ENCODE measurements around the gene NRIP1. TPM values are rescaled to one million over a fixed set of nuclear protein-coding genes. Genes with fewer than 3 reads are reported as not detected.

NRIP1 gene
- total RNA-seq, 1 experiment from 2014 or later = 10.3 TPM

DNA sequence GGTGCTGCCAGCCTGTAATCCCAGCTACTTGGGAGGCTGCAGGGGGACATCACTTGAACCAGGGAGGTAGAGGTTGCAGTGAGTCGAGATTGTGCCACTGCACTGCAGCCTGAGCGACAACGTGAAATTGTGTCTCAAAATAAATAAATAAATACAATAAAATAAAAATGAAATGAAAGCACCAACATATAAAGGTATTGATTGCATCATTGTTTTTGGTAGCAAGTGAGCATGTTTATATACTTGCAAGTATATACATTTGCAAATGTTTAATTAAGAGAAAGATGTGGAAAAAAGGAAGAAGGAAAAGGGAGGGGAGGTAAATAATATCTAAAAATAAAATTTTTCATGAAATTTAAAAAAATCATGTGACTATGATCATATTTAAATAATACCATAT is 32.8 kb upstream of the NRIP1 start (continued):
- no peak for TF ChIP-seq ZNF121 (CRISPR knock-in tag; IDR thresholded peaks at IDR 0.05)
- no peak for TF ChIP-seq KAT7 (CRISPR knock-in tag; IDR thresholded peaks at IDR 0.05; ENCODE audit: borderline replicate concordance)

DNA sequence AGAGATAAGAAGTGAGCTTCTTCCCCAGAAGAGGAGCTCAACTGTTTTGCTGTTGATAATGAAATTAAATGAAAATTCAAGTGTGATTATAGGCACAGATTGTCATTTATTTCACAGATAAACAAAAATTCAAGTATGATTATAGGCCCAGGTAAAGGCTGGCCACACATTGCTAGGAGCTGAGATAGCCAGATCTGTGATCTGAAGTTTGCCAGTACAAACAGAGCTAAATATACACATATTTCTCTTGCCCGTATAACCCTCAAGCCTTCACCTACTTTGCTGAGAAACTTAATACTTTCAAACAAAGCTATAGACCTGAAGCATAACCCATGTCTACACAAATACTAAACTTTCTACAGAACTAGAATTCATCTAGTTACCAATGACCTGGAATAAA is 31.3 kb upstream of the NRIP1 start:
- ATAC-seq (no peak), DNase-seq (ENCODE audit: low spot score) (no peak)
- Mint-ChIP-seq H3K4me3 (no peak overlapping the region), H3K27me3 (ENCODE audit: low read depth) (no peaks in the 10 kb centered on the region), H3K36me3 (no peaks in the 10 kb centered on the region), H3K9me3 (no peaks in the 10 kb centered on the region; the same call in 1 of the 2 replicates), H3K4me1 (peaks cover 13% of the 10 kb centered on the region), H3K27ac (no peak overlapping the region)
- TF ChIP-seq FOXP1 (CRISPR knock-in tag; IDR thresholded peaks at IDR 0.05; ENCODE audit: borderline replicate concordance) (no peak), ZNF317 (CRISPR knock-in tag; IDR thresholded peaks at IDR 0.05; ENCODE audit: borderline replicate concordance, low read depth) (no peak), NFE2L1 (CRISPR knock-in tag; IDR thresholded peaks at IDR 0.05) (no peak), ZNF232 (CRISPR knock-in tag; IDR thresholded peaks at IDR 0.05) (no peak), JAZF1 (CRISPR knock-in tag; IDR thresholded peaks at IDR 0.05) (no peak), ZNF671 (CRISPR knock-in tag; IDR thresholded peaks at IDR 0.05) (no peak), GABPB1 (CRISPR knock-in tag; IDR thresholded peaks at IDR 0.05) (no peak), TP53 (CRISPR knock-in tag; IDR thresholded peaks at IDR 0.05) (no peak), TEAD4 (CRISPR knock-in tag; IDR thresholded peaks at IDR 0.05) (no peak)
- TF ChIP-seq, protein P1, sequence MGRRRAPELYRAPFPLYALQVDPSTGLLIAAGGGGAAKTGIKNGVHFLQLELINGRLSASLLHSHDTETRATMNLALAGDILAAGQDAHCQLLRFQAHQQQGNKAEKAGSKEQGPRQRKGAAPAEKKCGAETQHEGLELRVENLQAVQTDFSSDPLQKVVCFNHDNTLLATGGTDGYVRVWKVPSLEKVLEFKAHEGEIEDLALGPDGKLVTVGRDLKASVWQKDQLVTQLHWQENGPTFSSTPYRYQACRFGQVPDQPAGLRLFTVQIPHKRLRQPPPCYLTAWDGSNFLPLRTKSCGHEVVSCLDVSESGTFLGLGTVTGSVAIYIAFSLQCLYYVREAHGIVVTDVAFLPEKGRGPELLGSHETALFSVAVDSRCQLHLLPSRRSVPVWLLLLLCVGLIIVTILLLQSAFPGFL (CRISPR knock-in tag; IDR thresholded peaks at IDR 0.05; ENCODE audit: borderline replicate concordance) = no peak
- POLR2A ChIA-PET = no interaction called here
- CTCF ChIA-PET = no interaction called here

DNA sequence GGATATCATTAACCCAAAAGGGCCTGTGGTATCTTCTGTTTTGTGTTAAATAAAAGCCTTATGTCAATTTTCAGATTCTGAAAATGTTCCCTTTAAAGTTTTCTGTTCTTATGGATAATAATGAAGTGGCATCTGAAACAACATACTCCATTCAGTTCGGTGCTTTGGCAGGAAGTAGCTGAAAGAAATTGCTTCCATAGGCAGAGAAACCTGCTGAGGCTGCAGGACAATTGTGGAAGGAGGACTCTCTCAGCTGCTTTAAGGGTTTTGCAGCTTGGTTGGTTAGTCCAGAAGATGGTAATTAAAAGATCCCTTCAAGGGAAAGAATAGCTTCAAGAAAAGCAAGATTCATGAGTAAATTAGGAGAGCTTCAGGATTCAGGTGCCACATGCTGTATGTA is 30.5 kb upstream of the NRIP1 start:
- no peak for ATAC-seq
- TF ChIP-seq ZNF396 (CRISPR knock-in tag; IDR thresholded peaks at IDR 0.05; ENCODE audit: borderline replicate concordance) = no peak
- TF ChIP-seq ZNF317 (CRISPR knock-in tag; IDR thresholded peaks at IDR 0.05; ENCODE audit: borderline replicate concordance, low read depth) = no peak
- TF ChIP-seq PRRX2 (CRISPR knock-in tag; IDR thresholded peaks at IDR 0.05) = no peak
- no peak for TF ChIP-seq ZBTB21 (CRISPR knock-in tag; IDR thresholded peaks at IDR 0.05; ENCODE audit: borderline replicate concordance)
- TF ChIP-seq NR1H2 (CRISPR knock-in tag; IDR thresholded peaks at IDR 0.05) = no peak
- TF ChIP-seq ZNF121 (CRISPR knock-in tag; IDR thresholded peaks at IDR 0.05) = no peak
- no peak for TF ChIP-seq RELA (CRISPR knock-in tag; IDR thresholded peaks at IDR 0.05; ENCODE audit: borderline replicate concordance)
- TF ChIP-seq, protein P2, sequence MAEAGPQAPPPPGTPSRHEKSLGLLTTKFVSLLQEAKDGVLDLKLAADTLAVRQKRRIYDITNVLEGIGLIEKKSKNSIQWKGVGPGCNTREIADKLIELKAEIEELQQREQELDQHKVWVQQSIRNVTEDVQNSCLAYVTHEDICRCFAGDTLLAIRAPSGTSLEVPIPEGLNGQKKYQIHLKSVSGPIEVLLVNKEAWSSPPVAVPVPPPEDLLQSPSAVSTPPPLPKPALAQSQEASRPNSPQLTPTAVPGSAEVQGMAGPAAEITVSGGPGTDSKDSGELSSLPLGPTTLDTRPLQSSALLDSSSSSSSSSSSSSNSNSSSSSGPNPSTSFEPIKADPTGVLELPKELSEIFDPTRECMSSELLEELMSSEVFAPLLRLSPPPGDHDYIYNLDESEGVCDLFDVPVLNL (CRISPR knock-in tag; IDR thresholded peaks at IDR 0.05; ENCODE audit: borderline replicate concordance, low read depth) = no peak
- TF ChIP-seq, protein P1 (CRISPR knock-in tag; IDR thresholded peaks at IDR 0.05; ENCODE audit: borderline replicate concordance) = no peak
- no peak for TF ChIP-seq OVOL2 (CRISPR knock-in tag; IDR thresholded peaks at IDR 0.05; ENCODE audit: borderline replicate concordance)
- TF ChIP-seq TP53 (CRISPR knock-in tag; IDR thresholded peaks at IDR 0.05) = no peak
- TF ChIP-seq SOX15 (CRISPR knock-in tag; IDR thresholded peaks at IDR 0.05) = no peak
- TF ChIP-seq, protein P3, sequence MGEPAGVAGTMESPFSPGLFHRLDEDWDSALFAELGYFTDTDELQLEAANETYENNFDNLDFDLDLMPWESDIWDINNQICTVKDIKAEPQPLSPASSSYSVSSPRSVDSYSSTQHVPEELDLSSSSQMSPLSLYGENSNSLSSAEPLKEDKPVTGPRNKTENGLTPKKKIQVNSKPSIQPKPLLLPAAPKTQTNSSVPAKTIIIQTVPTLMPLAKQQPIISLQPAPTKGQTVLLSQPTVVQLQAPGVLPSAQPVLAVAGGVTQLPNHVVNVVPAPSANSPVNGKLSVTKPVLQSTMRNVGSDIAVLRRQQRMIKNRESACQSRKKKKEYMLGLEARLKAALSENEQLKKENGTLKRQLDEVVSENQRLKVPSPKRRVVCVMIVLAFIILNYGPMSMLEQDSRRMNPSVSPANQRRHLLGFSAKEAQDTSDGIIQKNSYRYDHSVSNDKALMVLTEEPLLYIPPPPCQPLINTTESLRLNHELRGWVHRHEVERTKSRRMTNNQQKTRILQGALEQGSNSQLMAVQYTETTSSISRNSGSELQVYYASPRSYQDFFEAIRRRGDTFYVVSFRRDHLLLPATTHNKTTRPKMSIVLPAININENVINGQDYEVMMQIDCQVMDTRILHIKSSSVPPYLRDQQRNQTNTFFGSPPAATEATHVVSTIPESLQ (CRISPR knock-in tag; IDR thresholded peaks at IDR 0.05) = no peak
- no peak for TF ChIP-seq CBFB (CRISPR knock-in tag; IDR thresholded peaks at IDR 0.05; ENCODE audit: low read depth)
- TF ChIP-seq, protein P4, sequence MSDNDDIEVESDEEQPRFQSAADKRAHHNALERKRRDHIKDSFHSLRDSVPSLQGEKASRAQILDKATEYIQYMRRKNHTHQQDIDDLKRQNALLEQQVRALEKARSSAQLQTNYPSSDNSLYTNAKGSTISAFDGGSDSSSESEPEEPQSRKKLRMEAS (CRISPR knock-in tag; IDR thresholded peaks at IDR 0.05) = no peak
- TF ChIP-seq ZNF219 (CRISPR knock-in tag; IDR thresholded peaks at IDR 0.05; ENCODE audit: borderline replicate concordance) = no peak
- TF ChIP-seq IRF2 (CRISPR knock-in tag; IDR thresholded peaks at IDR 0.05; ENCODE audit: borderline replicate concordance, low read depth) = no peak

More for the DNA sequence above, 30.5 kb upstream of the NRIP1 start:
- peaks cover 13% of the 10 kb centered on the region for H3K4me1 Mint-ChIP-seq
- H3K4me3 Mint-ChIP-seq = no peak overlapping the region
- H3K27me3 Mint-ChIP-seq (ENCODE audit: low read depth) = no peaks in the 10 kb centered on the region
- H3K27ac Mint-ChIP-seq = no peak overlapping the region
- no peaks in the 10 kb centered on the region; the same call in 1 of the 2 replicates for H3K9me3 Mint-ChIP-seq
- no peak for DNase-seq (ENCODE audit: low spot score)
- H3K36me3 Mint-ChIP-seq = no peaks in the 10 kb centered on the region
- CTCF ChIA-PET = interaction anchor here (1.0 kb wide), 1 partner anchor 458 kb away, joined by 3 read pairs; no protein-coding TSS in a partner anchor
- POLR2A ChIA-PET = no interaction called here
